HCT116 (cell line): ENCODE measurements around the gene ASCC1. TPM values are rescaled to one million over a fixed set of nuclear protein-coding genes. Genes with fewer than 3 reads are reported as not detected.
A peak's percentile ranks its signal among the peaks of the same experiment; 100 is the strongest.

Experiments
- ATAC-seq: fragments of 200-7000 bp; cut with Tn5 transposase; 2 replicates; pipeline ENCODE4 v1.9.1; 2020; ENCODE audit warnings: mild to moderate bottlenecking, moderate library complexity
- BruUV-seq: library from RNA; stranded (reverse); fragments of 400-500 nt; replicated peaks from 2 replicates; lab custom pipeline; 2021; lab: Mats Ljungman, UMichigan
- CTCF ChIA-PET: fragments of 300-600 bp; sonication (Branson Sonifier 250); formaldehyde crosslinking; loops from one replicate; lab custom pipeline; 2021; ENCODE audit warnings: antibody characterized with exemption; lab: Charles Lee
- POLR2A ChIA-PET: fragments of 300-600, 350-600 bp; sonication (Branson Sonifier 250); formaldehyde crosslinking; loops from one replicate; lab custom pipeline; 2021; ENCODE audit warnings: antibody characterized with exemption; lab: Charles Lee
- RAD21 ChIA-PET, 2 experiments: fragments of 300-600 bp; sonication (Branson Sonifier 250); formaldehyde crosslinking; loops; one replicate each; lab custom pipeline; 2023; ENCODE audit warnings: low total read pairs in 2 of 2; ENCODE audit not compliant: uncharacterized antibody in 2 of 2, unreplicated experiment in 2 of 2, low non-redundant PET in 1 of 2; lab: Charles Lee
- DNase-seq: peaks from one replicate; pipeline ENCODE4 v3.0.0-alpha.2; 2010; ENCODE audit warnings: low read depth, low spot score
- H2AFZ ChIP-seq: fragments of 200-600 bp; shearing (Covaris generic), sonication (generic); 2 replicates; pipeline ENCODE4 v1.6.1; 2017; ENCODE audit warnings: low read depth, mixed run types, mixed read lengths, antibody characterized with exemption, low read length; ENCODE audit not compliant: poor library complexity, severe bottlenecking
- H3K27ac ChIP-seq: 2 replicates; pipeline ENCODE4 v1.5.1; 2012; ENCODE audit warnings: low read depth, low read length
- H3K27me3 ChIP-seq: fragments of 200-600 bp; sonication (generic); 2 replicates; pipeline ENCODE4 v1.6.1; 2016; ENCODE audit warnings: mixed run types, low read length, mixed read lengths; ENCODE audit not compliant: insufficient read depth
- H3K36me3 ChIP-seq, 2 experiments: fragments of 200-500 bp in 1 of 2; fragments of 200-600 bp in 1 of 2; sonication (Bioruptor generic) in 1 of 2; sonication (generic) in 1 of 2; 2 replicates each; pipeline versions ENCODE4 v1.5.1 to v1.6.1; 2014 to 2016; ENCODE audit warnings: low read length in 2 of 2, inconsistent platforms in 1 of 2, mixed read lengths in 1 of 2, mixed run types in 1 of 2; ENCODE audit not compliant: insufficient read depth in 2 of 2, control insufficient read depth in 1 of 2
- H3K4me1 ChIP-seq, 2 experiments: fragments of 200-600 bp in 1 of 2; sonication (generic) in 1 of 2; 2 replicates each; pipeline versions ENCODE4 v1.5.1 to v1.6.1; 2012 to 2017; ENCODE audit warnings: low read length in 2 of 2, inconsistent platforms in 1 of 2, mild to moderate bottlenecking in 1 of 2, mixed read lengths in 1 of 2, mixed run types in 1 of 2, moderate library complexity in 1 of 2; ENCODE audit not compliant: insufficient read depth in 2 of 2, control insufficient read depth in 1 of 2
- H3K4me2 ChIP-seq: fragments of 200-600 bp; sonication (generic); 2 replicates; pipeline ENCODE4 v1.6.1; 2017; ENCODE audit warnings: mixed run types, low read length, mixed read lengths
- H3K4me3 ChIP-seq, 2 experiments: fragments of 200-600 bp in 1 of 2; sonication (generic) in 1 of 2; replicated peaks in 1 of 2; 2 replicates each; pipeline ENCODE4 v1.5.1; 2011 to 2016; ENCODE audit warnings: low read length in 2 of 2, control low read depth in 1 of 2, low read depth in 1 of 2, mild to moderate bottlenecking in 1 of 2, mixed read lengths in 1 of 2, mixed run types in 1 of 2
- H3K79me2 ChIP-seq: fragments of 200-600 bp; sonication (generic); 2 replicates; pipeline ENCODE4 v1.6.1; 2017; ENCODE audit warnings: mild to moderate bottlenecking, mixed run types, low read length, moderate library complexity, mixed read lengths; ENCODE audit not compliant: insufficient read depth
- H3K9ac ChIP-seq: fragments of 200-600 bp; sonication (generic); 2 replicates; pipeline ENCODE4 v1.6.1; 2016; ENCODE audit warnings: low read length, mixed read lengths
- H3K9me2 ChIP-seq: fragments of 200-600 bp; sonication (generic), shearing (Covaris generic); 2 replicates; pipeline ENCODE4 v1.6.1; 2017; ENCODE audit warnings: mixed run types, mild to moderate bottlenecking, moderate library complexity; ENCODE audit not compliant: insufficient read depth
- H3K9me3 ChIP-seq, 2 experiments: fragments of 200-500 bp in 1 of 2; fragments of 200-600 bp in 1 of 2; sonication (Bioruptor generic) in 1 of 2; sonication (generic) in 1 of 2; 2 replicates each; pipeline ENCODE4 v1.6.1; 2014 to 2017; ENCODE audit warnings: low read length in 2 of 2, mixed read lengths in 2 of 2, inconsistent platforms in 1 of 2, low read depth in 1 of 2, mild to moderate bottlenecking in 1 of 2, mixed run types in 1 of 2, moderate library complexity in 1 of 2; ENCODE audit not compliant: control insufficient read depth in 1 of 2, insufficient read depth in 1 of 2
- H4K20me1 ChIP-seq: fragments of 200-600 bp; sonication (generic), shearing (Covaris generic); 2 replicates; pipeline ENCODE4 v1.6.1; 2017; ENCODE audit warnings: mixed run types, mild to moderate bottlenecking, moderate library complexity; ENCODE audit not compliant: insufficient read depth
- ATF3 ChIP-seq: IDR thresholded peaks from 2 replicates; pipeline ENCODE4 v1.6.1; 2012
- CBX3 ChIP-seq: IDR thresholded peaks from 2 replicates; pipeline ENCODE4 v1.6.1; 2012; ENCODE audit warnings: low read depth
- CEBPB ChIP-seq: IDR thresholded peaks from 2 replicates; pipeline ENCODE4 v1.6.1; 2012; ENCODE audit warnings: low read depth
- EGR1 ChIP-seq: IDR thresholded peaks from 2 replicates; pipeline ENCODE4 v1.6.1; 2012; ENCODE audit warnings: low read depth
- ELF1 ChIP-seq: IDR thresholded peaks from 2 replicates; pipeline ENCODE4 v1.6.1; 2012; ENCODE audit warnings: low read depth, borderline replicate concordance
- EZH2 ChIP-seq: fragments of 200-600 bp; sonication (generic); IDR thresholded peaks from 2 replicates; pipeline ENCODE4 v1.6.1; 2017; ENCODE audit warnings: antibody characterized with exemption, mixed run types
- FOSL1 ChIP-seq: IDR thresholded peaks from 2 replicates; pipeline ENCODE4 v1.6.1; 2012; ENCODE audit warnings: low read depth
- JUND ChIP-seq: IDR thresholded peaks from 2 replicates; pipeline ENCODE4 v1.6.1; 2012
- POLR2A ChIP-seq: IDR thresholded peaks from 2 replicates; pipeline ENCODE4 v1.7.0; 2011; ENCODE audit warnings: borderline replicate concordance; ENCODE audit not compliant: insufficient read depth, insufficient read length; ENCODE audit errors: extremely low read depth
- POLR2AphosphoS5 ChIP-seq: IDR thresholded peaks from 2 replicates; pipeline ENCODE4 v1.6.1; 2011; ENCODE audit warnings: mild to moderate bottlenecking, low read depth, low read length, moderate library complexity
- REST ChIP-seq: IDR thresholded peaks from 2 replicates; pipeline ENCODE4 v1.6.1; 2012; ENCODE audit warnings: low read depth
- SIN3A ChIP-seq: IDR thresholded peaks from 2 replicates; pipeline ENCODE4 v1.6.1; 2012; ENCODE audit warnings: low read depth
- SP1 ChIP-seq: IDR thresholded peaks from 2 replicates; pipeline ENCODE4 v1.6.1; 2012; ENCODE audit warnings: low read depth
- SRF ChIP-seq: IDR thresholded peaks from 2 replicates; pipeline ENCODE4 v1.6.1; 2012; ENCODE audit warnings: low read depth
- TCF7L2 ChIP-seq: IDR thresholded peaks from 2 replicates; pipeline ENCODE4 v1.7.0; 2011; ENCODE audit warnings: borderline replicate concordance, inconsistent platforms; ENCODE audit not compliant: insufficient read depth, insufficient read length; ENCODE audit errors: extremely low read depth
- YY1 ChIP-seq: IDR thresholded peaks from 2 replicates; pipeline ENCODE4 v1.6.1; 2011; ENCODE audit warnings: low read length, low read depth, moderate library complexity, mild to moderate bottlenecking; ENCODE audit not compliant: insufficient replicate concordance; ENCODE audit errors: extremely low read depth
- ZFX ChIP-seq: fragments of 450-650 bp; IDR thresholded peaks from 2 replicates; pipeline ENCODE4 v1.6.1; 2017
- ZNF274 ChIP-seq: fragments of 200-500 bp; sonication (Bioruptor generic); IDR thresholded peaks from 2 replicates; pipeline ENCODE4 v1.6.1; 2014; ENCODE audit warnings: mild to moderate bottlenecking, low read depth, low read length, inconsistent platforms
- intact Hi-C: fragments of 100-400 bp; cut with micrococcal nuclease; formaldehyde crosslinking; loops from 2 replicates; pipeline ENCODE4 v1.10.0; 2022
- total RNA-seq: library from RNA; stranded (reverse); gene quantifications from one replicate; pipeline ENCODE4 v1.2.1, GENCODE V29; 2021; ENCODE audit not compliant: unreplicated experiment
- TF ChIP-seq, protein P1 (sequence below): IDR thresholded peaks from 2 replicates; pipeline ENCODE4 v1.6.1; 2012

The ASCC1 gene
- total RNA-seq, 1 experiment from 2014 or later = 34.5 TPM

- H3K36me3 ChIP-seq = no peaks in the 10 kb centered on the region
- no peaks in the 10 kb centered on the region for H3K27me3 ChIP-seq
- ChIA-PET CTCF (interaction anchor here (1.2 kb wide), 1 partner anchor 44 kb away, joined by 3 read pairs; no protein-coding TSS in a partner anchor), POLR2A (interaction anchor here (0.7 to 1.1 kb wide), 2 partner anchors 122 to 150 kb away, joined by 3 read pairs; no protein-coding TSS in a partner anchor)
- BruUV-seq = no TSS peak
- peak overlapping the region in 1 of 2 experiments; percentile 28; a peak in 2 of 4 replicates for H3K4me3 ChIP-seq
- DNase-seq = no peak
- H3K9me3 ChIP-seq = no peaks in the 10 kb centered on the region
- intact Hi-C loops = loop anchor here (2.0 to 5.0 kb wide), 2 partner anchors 46 to 157 kb away; partner anchors contain the start of genes ANAPC16 and ASCC1
- ATAC-seq = 0 out of 2 replicates have a peak, but pooled peaks have one; percentile 12
- TF ChIP-seq FOSL1 (no peak), SIN3A (no peak), EGR1 (no peak), JUND (no peak), SRF (no peak), ZFX (no peak), POLR2A (no peak), EZH2 (no peak), REST (no peak), TCF7L2 (no peak), POLR2AphosphoS5 (no peak), ELF1 (no peak), ATF3 (no peak), ZNF274 (no peak), CBX3 (no peak), CEBPB (no peak), YY1 (no peak), SP1 (no peak)
- TF ChIP-seq, protein P1, sequence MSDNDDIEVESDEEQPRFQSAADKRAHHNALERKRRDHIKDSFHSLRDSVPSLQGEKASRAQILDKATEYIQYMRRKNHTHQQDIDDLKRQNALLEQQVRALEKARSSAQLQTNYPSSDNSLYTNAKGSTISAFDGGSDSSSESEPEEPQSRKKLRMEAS = no peak
- TF ChIP-seq, all 23 proteins: peak for 0
- RAD21 ChIA-PET = no interaction called here
- peaks cover 63 to 72% of the 10 kb centered on the region in 2 experiments for H3K4me1 ChIP-seq
- peak overlapping the region; percentile 69 for H3K4me2 ChIP-seq
- H3K27ac ChIP-seq = peak overlapping the region; percentile 87; the same call in 1 of the 2 replicates
- H3K79me2 ChIP-seq = no peaks in the 10 kb centered on the region
- no peak overlapping the region for H2AFZ ChIP-seq
- H3K9ac ChIP-seq = peak overlapping the region; percentile 43
- no peaks in the 10 kb centered on the region for H3K9me2 ChIP-seq
- H4K20me1 ChIP-seq = no peaks in the 10 kb centered on the region
These were observed 45.3 kb downstream of the ASCC1 start for GRCh38 chr10:72170733-72171132.
